ENCODE results near the gene SASH1.
A peak's percentile ranks its signal among the peaks of the same experiment; 100 is the strongest.

Gene SASH1

GRCh38 chr6:148432462-148433195, 90.0 kb downstream of the SASH1 start:
- DNase-seq (ENCODE audit: low read depth): no peak

DNA sequence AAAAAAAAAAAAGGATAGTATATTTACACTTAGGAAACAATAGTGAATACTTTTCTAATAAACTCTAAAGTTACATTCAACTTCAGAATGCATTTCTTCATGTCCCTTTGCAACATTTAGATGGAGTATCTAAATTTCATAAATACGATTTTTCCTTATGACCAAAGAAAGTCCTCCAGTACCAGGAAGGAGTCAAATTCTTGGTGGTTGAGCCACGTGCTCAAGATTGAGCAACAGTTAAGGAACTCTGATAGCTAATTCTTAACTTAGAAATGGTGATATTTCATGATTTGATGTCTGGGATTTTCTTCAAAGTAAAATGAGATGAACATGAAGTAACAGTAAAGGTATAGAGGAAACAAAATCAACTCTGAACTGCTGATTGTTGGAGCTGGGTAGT, 92.7 kb downstream of the SASH1 start:
- DNase-seq (ENCODE audit: low read depth): peak; percentile 42

GRCh38 chr6:148436466-148436865, 93.8 kb downstream of the SASH1 start:
- no peak for DNase-seq (ENCODE audit: low read depth)

DNA sequence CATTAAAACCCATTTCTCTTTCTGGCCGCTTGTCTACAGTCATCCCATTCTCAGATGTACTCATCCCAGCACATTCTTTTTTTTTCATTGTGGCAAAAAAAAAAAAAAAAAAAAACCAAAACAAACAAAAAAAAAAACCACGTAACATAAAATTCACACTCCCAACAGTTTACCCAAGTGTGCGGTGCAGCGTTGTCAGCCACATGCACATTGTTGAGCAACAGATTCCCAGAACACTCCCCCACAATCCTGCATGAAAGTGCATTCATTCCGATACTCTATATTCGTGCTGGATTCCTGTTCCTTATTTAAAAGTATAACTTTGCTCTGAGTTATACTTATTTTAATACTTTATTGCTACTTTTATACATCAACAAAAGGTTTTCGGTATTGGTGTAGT, 96.0 kb downstream of the SASH1 start:
- DNase-seq (ENCODE audit: low read depth): no peak

- DNase-seq (ENCODE audit: low read depth): no peak
Observed at GRCh38 chr6:148440016-148440415, 97.4 kb downstream of the SASH1 start.

- peak; percentile 87 for DNase-seq (ENCODE audit: low read depth)
Observed at GRCh38 chr6:148440877-148441453, 98.3 kb downstream of the SASH1 start.

- peak; percentile 97 for DNase-seq (ENCODE audit: low read depth)
Observed at GRCh38 chr6:148441454-148441911, 98.8 kb downstream of the SASH1 start.

DNA sequence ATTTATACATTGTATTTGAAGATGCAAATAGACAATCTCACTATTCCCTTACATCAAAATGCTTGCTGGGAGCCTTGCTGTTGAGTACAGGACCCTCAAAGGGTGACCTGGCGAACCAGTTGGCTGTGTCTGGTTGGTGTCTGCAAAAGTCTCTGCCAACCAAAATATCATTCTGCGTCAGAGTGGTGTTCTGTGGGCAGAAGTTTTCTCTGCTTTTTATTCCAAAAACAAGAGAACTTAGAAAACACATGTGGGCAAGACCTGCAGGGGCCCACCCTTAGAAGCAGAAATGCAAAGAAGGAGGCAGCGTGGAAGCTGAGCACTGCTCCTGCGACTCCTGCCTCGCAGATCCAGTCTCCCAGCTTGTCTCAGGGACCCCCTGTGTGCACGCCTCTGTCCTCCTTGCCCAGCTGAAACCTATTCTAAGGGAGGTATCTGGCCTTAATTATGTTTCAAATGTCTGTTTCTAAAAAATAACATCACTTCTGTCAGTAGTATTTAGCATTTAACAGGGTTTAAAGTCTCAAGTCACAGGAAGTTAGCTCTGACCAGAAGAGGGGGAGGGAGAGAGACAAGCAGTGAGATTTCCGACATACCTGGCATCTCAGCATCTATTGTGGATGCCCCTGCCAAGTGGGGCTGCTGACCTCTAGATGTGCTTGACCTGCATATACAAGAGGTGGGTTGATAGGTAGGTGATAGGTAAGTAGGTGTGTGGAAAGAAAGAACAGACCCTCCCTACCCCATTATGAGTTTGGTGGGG, 101.3 kb downstream of the SASH1 start:
- DNase-seq (ENCODE audit: low read depth): no peak

- no peak for DNase-seq (ENCODE audit: low read depth)
Observed at GRCh38 chr6:148445116-148445515, 102.5 kb downstream of the SASH1 start.

DNA sequence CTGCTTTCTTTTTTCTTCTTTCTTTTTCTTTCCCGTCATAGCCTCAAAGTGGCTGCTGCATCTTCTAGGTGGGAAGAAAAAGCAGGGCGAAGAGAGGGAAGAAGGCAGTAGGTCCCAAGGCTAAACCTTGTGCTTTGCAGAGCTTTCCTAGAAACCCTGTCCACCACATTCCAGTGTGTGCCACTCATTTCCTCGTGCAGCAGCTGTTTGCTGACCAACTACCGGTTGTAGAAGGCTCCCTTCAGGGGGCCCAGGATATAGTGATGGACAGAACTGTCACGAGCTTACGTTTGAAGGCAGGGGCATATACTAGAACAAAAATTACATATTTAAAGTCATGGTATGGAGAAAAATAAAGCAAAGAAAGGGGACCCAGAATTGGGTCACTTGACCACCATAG, 103.0 kb downstream of the SASH1 start:
- DNase-seq (ENCODE audit: low read depth): peak; percentile 94

GRCh38 chr6:148446681-148447080, 104.0 kb downstream of the SASH1 start:
- peak; percentile 83 for DNase-seq (ENCODE audit: low read depth)

GRCh38 chr6:148447521-148448230, 105.0 kb downstream of the SASH1 start:
- no peak for DNase-seq (ENCODE audit: low read depth)

DNA sequence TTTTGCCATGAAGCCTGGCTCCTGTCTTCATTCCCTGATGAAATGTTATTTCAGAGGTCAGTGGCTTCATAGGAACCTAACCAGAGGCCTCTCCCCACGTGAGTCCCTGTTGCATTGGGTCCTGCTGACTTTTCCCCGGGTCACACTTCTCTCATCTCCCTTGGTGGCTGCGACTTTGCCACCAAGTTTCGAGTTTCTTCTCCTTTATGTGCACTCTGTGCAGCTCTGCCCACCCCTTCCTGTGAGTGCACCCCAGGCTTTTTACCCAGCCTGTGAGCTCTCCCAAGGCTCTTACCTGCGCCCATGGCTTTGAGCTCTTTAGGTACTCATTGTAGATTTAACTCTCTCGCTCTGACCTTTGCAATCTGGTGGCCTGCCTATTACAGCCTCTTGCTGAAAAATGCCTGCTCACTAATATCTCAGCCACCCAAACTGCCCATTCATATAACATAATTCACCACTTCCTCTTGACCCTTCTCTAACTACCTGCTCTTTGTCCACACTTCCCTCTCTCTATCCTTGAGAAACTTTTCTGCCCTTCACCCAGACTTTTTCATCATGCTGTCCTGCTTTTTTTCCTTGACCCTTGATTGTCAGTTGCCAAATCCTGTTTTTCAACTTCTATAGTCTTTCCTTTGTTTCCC, 105.9 kb downstream of the SASH1 start:
- DNase-seq (ENCODE audit: low read depth): no peak

GRCh38 chr6:148450866-148451265, 108.2 kb downstream of the SASH1 start:
- no peak for DNase-seq (ENCODE audit: low read depth)

GRCh38 chr6:148451690-148452089, 109.1 kb downstream of the SASH1 start:
- DNase-seq (ENCODE audit: low read depth): peak; percentile 69

DNA sequence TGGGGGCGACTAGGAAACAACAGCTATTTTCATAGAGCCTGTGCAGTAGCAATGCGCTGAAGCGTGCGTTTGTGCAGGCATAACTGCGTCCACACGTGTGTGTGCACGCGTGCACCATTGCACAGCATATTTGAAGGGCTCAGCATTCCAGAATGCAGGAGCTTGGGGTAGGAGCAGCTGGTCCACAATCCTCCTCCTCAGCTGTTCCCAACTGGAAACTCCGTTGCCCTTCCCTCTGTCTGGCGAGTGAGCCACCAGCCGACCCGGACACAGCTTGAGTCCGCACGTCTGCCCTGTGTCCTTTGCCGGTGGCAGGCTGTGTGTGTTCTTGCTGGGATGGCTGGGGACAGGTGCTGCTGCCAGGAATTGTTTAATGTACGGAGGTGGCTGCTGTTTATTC, 110.2 kb downstream of the SASH1 start:
- DNase-seq (ENCODE audit: low read depth): no peak

DNA sequence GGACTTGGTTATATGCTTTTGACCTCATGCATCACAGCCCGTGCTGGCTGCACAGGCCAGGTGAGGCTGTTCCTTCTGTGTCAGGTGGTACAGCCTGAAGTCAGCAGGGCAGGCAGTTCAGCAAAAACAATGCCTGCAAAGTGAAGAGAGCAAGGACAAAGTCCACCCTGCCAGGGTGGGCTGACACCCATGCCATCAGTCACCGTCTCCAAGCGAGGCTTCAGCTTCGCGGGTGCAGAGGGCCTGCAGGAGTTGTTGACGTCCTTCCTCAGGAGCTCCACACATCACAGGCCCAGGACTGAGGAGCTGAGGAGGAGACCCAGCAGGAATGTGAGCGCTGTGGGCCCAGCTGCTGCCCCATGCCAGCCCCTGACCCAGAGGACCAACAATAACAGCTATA, 111.3 kb downstream of the SASH1 start:
- no peak for DNase-seq (ENCODE audit: low read depth)

GRCh38 chr6:148455225-148455624, 112.6 kb downstream of the SASH1 start:
- peak; percentile 64 for DNase-seq (ENCODE audit: low read depth)

GRCh38 chr6:148455674-148456558, 113.3 kb downstream of the SASH1 start:
- DNase-seq (ENCODE audit: low read depth): no peak

GRCh38 chr6:148457137-148457842, 114.7 kb downstream of the SASH1 start:
- DNase-seq (ENCODE audit: low read depth): peak; percentile 93

Measured in ELR (cell line).